GM21529 (cell line): ENCODE measurements around the gene BABAM2.

Experiments used
- ATAC-seq: cut with Tn5 transposase; IDR thresholded peaks from one replicate; pipeline ENCODE4 v1.9.1; 2021; ENCODE audit not compliant: unreplicated experiment

Gene BABAM2

DNA sequence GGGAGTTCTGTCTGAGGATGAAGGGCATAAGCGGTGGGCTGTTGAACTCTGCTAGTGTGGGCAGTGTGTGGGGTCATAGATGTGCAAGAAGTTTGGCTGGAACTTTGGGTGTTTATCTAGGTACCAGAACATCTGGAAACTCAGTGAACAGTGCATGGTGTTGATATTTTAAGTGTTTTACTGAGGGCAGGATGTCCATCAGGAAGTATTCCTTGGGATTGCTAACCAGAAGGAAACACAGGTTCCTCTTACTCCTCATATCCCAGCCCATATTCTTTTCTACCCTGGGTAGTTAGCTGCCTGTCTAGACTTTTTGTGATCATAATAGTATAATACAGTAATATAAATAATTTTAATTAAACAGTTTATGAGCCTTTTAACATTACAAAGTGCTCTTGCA lies 15.5 kb downstream of the BABAM2 start:
- ATAC-seq: no peak

DNA sequence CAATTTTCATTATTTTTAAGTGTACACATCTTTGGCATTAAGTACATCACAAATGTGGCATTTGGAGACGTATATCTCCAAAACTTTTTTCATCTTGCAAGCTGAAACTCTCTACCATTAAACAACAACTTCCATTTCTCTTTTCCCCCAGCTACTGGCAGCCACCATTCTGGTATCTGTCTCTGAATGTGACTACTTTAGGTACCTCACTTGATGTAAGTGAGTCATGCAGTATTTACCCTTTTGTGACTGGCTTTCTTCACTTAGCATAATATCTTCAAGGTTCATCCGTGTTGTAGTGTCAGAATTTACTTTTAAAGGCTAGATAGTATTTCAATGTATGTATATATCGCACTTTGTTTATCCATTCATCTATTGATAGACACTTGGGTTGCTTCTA lies 17.0 kb downstream of the BABAM2 start:
- ATAC-seq: no peak

DNA sequence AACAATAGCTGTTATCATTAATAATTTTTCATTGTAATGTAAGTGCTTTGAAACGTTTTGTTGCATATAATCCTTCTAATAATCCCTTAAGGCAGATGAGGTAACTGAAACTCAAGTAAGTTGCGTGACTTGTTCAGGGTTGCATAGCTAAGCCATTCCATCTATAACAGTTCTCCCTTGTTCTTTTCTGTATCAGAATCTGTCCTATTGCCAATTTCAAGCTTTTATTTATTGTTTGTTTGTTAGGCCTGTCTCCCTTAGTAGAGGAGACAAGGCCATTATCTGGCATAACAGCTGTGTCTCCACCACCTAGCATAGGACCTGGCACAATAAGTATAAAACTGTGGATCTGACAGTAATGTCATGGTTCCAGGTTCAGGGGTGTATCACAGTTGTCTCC lies 19.4 kb downstream of the BABAM2 start:
- ATAC-seq: no peak

DNA sequence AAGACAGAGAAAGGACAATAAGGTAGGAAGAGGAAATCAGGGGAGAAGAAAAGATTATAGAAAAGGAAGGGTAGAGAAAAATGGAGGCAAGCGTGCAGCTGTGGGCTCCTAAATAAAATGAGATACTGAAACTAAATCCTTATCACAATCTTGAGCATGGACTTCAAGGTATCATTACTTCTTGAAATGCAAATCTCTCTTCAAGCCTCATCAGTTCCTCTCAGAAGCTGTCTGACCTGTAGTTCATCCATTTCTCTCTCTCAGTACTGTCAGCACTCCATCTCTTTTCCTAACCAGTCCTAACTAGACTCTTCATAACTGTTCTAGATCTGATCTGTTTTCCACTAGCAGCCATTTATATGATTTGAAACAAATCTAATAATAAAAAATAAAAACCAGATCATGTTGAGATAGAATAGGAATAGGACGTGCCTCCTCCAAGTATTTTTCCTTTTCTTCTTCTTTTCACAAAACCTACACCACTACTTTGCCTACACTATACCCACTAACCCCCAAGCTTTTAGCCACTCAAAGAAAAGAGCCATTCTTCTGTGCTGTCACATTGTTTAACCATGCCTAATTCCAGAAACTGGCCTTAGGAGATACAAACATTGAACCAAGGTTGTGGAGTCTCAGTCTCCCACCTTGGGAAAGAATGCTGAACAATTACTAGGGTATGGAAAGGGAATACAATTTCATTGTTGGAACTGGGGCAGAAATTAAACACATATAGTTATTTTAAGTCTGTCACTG lies 21.1 kb downstream of the BABAM2 start:
- ATAC-seq: no peak

DNA sequence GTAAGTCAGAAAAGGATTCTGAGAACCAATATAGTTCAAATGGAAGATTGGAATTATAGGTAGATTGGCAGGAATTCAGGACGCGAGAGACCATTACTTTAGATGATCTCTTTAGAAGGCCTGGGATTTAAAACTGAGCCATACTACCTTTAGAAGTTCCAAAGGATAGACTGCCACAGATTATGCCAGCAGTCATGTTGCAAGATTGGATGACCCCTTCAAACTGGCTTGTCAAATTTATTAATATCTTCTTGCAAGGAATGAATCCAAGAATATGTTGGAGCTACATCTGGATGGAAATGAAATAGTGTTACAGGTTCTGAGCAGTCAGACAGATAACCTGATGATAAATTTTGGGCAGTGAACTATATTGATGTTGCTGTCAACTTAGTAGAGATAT lies 22.0 kb downstream of the BABAM2 start:
- ATAC-seq: no peak

DNA sequence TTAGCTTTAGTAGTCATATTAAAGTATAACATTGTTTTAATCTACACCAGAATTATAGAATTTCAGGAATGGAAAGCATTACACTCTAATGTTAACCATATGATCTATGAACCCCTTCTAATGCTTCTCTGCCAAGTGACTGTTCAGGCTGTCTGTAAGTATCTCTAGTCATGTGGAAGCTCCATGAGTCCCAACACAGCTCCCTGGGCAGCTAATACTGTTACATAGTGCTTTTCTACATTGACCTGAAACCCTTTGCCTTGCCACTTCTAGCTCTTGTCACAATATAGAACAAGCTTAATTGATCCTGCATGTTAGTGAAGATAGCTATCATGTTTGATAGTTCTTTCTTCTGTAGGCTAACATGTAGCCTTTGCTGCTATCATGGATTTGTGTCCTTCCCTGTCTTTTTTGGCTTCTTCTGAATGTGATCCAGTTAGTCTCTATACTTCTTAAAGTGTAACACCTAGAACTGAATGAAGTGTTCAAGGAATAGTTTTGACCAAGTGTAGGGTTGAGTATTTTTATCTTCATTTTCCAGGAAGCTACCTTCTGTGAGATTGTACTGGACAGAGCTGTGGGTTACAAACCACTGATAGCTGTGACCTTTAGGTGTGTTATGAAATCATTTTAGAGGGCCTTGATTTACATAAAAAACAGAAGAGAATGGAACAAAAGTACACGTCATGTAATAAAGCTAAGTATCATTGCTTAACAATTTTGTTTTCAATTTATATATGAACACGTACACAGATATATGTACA lies 23.7 kb downstream of the BABAM2 start:
- ATAC-seq: no peak

DNA sequence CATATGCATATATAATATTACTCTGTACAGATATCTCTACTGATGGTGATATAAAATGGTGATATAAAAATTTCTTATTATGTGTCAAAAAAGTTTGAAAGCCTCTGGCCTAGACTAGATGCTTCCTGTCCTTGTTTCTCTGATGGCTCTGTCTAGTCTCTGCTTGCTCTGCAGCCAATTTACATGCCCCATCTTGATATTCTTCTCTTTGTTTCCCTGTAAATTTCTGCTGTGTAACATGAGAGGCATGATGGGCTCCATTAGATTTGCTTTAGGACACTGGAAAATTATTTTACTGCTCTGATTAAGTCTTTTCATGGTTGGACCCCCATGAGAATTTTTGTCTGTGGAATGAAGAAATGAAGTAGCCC lies 24.3 kb downstream of the BABAM2 start:
- no peak for ATAC-seq

DNA sequence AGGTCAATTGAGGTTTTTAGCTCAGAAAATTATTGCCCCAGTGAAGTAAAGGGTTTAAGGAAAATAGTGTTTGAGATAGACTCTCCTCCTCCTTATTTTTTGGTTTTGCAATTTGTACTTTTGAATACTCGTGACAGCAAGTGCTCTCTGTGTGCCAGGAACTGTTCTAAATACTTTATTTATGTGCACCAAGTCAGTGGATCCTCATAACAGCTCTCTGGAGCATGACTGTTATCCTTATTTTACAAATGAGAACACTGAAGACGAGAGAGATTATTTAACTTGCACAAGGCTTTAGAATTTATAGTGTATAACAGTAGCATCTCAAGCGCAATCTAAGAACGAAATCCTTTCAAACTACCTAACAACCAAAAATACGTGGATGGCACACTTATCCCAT lies 24.7 kb downstream of the BABAM2 start:
- no peak for ATAC-seq

DNA sequence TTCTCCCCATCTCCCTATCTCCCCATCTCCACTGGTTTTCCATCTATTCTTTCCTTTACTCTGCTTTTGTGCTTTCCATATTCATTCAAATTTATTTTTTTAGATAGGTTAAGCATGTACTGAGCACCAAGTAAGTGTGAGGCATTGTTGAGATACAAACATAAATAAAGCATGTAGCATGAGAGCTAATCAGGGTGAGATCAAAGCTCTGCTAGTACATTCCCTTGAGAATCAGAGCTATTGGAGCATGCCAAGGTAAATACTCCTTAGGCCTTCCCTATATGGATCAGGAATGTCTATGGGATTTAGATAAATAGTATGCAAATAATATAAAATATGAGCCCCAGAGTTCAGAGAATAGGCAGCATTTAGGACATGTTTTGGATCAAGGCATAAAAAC lies 25.3 kb downstream of the BABAM2 start:
- no peak for ATAC-seq

DNA sequence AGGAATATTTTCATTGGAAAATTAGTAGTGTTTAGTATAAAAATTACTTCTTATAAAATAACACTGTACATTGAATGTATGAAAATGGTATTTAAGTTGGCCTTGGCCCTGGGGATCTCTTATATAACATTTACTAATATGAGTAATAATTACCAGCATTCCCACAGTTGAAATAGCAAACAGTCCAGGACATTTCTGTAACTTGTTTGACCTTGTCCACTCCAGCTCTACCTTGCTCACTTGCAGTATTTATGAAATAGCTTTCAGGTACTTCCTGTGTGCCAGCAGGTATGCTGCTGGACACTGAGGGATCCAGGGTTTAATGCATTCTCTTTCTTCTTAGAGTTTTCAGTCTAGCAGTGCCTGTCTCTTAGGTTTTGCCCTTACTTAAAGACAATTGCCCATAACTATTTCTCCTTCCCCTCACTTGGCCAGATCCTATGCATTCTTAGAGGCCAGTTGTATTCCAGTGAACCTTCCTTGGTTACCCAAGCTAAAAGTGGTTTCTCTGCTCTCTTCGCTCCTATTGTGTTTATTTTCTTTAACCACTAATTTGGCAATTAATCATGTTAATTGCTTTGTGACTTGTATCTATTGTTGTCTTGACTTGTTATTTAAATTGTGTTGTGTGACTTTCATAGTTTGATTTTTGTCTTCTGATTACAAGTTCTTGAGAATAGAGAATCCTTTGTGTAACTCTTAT lies 25.9 kb downstream of the BABAM2 start:
- ATAC-seq: no peak

DNA sequence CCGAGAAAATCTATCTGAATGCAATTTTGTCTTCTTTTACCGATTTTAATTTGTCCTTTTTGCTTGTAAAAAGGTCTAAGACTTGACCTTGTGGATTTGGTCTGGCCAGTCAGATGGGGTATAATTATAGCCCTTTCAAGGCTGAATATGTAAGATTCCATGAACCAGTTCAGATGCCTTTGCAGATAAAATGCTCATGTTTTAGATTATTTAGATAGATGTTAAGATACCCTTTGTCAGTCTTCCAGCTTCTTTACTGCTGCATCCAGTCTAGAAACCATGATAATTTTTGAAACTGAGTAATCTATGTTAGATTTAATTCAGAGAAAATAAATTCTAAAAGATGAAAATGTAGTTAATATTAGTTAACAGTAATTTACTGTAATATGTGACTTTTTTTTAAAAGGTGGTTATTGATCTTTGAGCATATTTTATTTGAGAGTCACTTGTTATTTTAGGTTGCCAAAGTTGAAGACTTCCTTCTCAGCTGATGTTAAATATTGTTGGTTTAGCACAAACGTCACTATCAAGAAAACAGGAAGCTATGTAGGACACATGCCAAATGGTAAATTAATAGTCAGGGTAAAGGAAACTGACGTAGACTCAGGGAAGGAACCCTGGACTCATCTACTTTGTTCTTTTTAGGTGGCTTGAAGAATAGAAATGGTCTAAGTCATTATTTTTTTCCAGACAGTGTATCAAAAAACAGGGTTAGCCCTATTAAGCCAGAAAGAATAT lies 29.8 kb downstream of the BABAM2 start:
- no peak for ATAC-seq

DNA sequence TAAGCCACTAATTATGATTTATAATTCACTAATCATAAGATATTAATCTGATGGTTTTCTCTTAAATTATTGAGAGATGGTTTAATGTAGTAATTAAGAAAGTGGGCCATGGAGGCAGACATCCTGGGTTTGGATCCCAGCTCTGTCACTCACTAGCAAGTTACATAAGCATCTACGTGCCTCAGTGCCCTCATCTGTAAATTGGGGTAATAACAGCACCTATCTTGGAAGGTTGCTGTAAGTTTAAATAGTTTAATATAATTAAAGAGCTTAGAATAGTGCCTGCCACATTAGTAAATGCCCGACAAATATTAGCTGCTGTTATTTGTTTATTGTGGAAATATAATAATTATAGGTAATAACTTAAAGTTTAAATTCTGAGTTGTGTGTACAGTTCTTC lies 30.9 kb downstream of the BABAM2 start:
- no peak for ATAC-seq

DNA sequence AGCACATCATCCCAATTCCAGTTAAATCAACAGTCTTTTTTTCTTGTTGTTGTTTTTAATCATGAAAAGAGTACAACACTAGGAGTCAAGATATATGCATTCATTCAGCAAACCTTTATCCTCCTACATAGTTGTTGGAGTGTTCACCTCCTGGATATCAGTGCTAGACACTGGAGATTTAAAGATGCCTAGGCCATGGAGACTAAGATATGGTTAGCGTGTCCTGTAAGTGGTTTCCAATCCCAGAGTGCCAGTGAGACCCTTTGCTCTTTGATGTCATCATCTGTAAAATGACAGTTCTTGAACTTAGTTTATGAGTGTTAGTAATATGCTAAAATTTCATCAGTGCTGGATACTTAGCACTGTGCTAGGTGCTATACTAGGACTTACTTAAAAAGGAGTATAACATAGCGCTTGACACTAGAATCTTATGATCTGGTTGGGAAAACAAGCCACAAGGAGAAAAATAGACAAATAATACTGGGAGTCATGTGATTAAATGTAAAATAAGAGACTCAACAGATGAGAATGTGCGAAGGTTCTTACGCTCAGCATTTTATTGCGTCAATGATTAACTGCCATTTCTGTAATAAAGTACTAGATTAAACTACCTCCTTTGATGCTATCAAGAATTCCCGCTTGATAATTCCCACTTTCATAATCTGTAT lies 31.5 kb downstream of the BABAM2 start:
- no peak for ATAC-seq

DNA sequence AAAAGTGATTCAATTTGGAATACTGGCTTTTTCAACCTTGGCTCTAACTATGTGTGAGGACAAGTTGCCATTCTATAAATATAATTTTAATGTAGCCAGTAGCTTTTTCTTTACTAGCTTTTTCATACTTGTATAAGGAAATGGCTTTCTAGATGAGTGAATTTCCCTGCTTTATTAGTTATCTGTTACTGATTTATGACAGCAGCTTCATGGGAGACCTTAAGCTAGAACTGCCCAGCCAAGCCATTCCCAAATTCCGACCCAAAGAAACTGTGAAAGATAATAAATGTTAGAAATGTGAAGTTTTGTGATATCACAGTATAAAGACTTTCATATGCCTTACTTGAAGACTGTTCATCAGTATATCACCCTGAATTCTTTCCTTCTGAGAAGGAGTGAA lies 32.3 kb downstream of the BABAM2 start:
- no peak for ATAC-seq

DNA sequence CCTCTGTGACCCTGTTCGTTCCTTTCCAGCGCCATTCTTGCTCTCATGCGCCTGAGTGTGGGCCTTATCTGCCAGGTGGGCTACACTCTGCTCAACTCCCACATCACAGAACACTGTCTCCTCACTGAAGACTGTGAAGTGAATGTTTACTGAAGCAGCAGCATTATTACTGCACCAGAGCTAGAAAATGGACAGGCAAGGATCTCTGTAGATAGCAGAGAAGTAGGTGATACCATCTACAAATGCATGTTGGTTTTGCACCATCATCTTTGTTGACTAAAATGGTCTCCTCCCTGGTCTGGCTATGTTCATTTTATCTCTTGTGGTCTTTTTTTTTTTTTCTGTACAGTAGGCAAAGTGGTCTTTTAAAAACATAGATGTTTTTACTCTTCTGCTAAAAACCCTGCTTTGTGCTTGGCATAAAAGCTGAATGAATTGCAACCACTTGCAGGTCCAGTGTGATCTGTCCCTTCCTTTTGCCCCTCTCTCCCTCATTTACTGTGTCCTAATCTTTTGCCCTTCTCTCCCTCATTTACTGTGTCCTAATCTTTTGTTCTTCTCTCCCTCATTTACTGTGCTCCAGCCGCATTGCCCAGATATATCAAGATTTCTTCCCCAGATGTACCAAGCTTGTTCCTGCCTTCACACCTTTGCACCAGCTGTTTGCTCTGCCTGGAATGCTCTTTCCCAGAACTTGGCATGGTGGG lies 35.4 kb downstream of the BABAM2 start:
- ATAC-seq: no peak

DNA sequence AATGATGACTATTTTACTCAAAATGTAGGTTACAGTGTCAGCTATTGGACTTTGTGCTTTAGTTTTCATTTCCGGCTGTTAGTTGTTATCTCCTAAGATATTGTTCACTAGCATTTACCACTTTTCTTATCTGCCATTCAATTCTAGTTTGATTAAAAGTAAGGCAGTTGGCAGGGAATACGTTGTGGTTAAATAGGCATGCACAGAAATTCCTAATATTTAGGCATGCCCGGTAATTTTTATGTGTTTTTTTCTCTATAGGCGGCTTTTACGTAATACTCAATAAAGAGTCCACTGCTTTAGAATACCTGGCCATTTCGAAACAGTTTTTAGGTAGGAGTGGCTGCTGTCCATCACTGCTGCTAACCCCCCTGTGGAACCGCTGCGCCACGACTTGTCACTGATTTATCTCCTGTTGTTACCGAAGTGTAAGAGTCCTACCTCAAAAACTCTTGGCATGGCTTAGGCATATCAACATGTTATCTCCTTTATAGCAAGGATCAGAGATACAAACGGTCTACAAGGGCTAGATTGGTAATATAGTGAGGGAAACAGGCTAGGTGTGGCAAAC lies 39.5 kb downstream of the BABAM2 start:
- ATAC-seq: no peak

DNA sequence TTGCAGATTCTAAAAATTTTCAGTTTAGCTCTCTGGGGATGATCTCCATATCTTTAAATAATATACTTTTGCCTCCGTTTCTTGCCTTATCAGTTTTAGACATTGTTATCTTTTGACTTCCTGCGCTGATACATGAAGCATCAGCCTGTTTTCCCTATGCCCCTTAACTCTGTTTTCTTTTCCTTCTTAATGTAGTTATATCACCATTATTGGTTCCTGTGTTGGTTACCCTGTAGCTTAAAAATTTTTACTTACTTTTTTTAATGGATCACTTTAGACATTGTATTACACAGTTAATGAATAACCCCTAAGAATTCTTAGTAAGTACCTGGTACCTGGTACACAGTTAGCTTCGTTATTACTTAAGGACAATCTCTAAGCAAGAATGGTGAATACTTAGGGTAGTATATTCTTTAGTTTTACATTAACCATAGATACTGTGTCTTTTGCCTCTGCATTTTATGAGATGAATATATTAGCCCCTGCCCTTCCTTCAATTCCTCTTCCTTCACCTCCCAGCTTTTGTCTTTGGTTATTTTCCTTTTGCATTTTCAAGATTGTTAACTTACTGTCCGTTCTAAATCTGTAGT lies 40.9 kb downstream of the BABAM2 start:
- no peak for ATAC-seq

DNA sequence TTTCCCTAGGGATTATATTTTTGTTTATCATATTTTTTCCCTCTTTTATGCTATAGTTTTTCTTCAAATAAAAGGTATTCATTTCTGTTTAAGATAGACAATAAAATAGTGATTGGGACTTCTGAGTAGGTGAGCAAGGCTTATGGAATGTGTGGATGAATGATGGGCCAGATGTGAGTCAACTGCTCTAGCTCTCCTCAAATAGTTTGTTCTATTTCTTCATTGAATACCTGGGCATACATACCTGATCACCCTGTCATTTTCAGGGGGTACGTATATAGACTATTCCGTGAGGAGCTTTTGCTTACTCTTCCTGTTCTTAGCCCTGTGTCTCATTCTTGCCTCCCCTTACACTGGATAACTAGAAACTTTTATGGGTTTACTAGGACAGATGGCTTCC lies 41.9 kb downstream of the BABAM2 start:
- no peak for ATAC-seq

DNA sequence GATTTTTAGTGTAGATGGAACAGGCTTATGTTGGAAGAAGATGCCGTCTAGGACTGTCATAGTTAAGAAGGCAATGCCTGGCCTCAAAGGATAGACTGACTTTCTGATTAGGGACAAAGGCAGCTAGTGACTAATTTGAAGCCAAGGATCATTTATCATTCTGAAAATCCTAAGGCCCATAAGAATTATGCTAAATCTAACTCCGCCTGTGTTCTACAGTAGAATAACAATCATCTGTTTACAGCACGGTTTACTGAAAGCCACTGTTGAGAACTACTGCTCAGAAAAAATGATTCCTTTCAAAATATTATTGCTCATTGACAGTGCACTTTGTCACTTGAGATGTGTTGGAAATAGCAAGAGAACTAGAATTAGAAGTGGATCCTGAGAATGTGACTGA lies 44.5 kb downstream of the BABAM2 start:
- ATAC-seq: no peak
